Measurements from ENCODE around the gene MYRF. TPM values are rescaled to one million over a fixed set of nuclear protein-coding genes. Genes with fewer than 3 reads are reported as not detected.

The MYRF gene
- total RNA-seq, 1 donor from 2014 or later, result 0.20 TPM

- peak; percentile 68 to 75 for DNase-seq (ENCODE audit: low read depth in 2 of 2)
These were observed 63.6 kb downstream of the MYRF start for GRCh38 chr11:61815790-61816735.

GRCh38 chr11:61816736-61817455 lies 64.5 kb downstream of the MYRF start, which contains the start of gene FADS1:
Gene FADS1, minus strand, starts transcription at chr11:61817003. Its CDS starts 74 bp downstream, at chr11:61816929.
- DNase-seq (ENCODE audit: low read depth in 2 of 2), result peak; percentile 93

GRCh38 chr11:61817471-61818202 lies 65.2 kb downstream of the MYRF start:
- DNase-seq (ENCODE audit: low read depth in 2 of 2), result no peak

GRCh38 chr11:61820174-61820573 lies 67.7 kb downstream of the MYRF start:
- DNase-seq (ENCODE audit: low read depth in 2 of 2), result peak in 1 of 2 donors; percentile 57

- DNase-seq (ENCODE audit: low read depth in 2 of 2), result no peak
These were observed 74.6 kb downstream of the MYRF start for GRCh38 chr11:61826930-61827570.

GRCh38 chr11:61827571-61828378 lies 75.3 kb downstream of the MYRF start, which contains the start of gene FADS2:
Gene FADS2, plus strand, starts transcription at chr11:61828300. Its CDS starts 91 bp downstream, at chr11:61828391.
- peak; percentile 86 to 88 for DNase-seq (ENCODE audit: low read depth in 2 of 2)

GRCh38 chr11:61828379-61828628 lies 75.9 kb downstream of the MYRF start:
- no peak for DNase-seq (ENCODE audit: low read depth in 2 of 2)

GRCh38 chr11:61828629-61829407 lies 76.4 kb downstream of the MYRF start:
- peak; percentile 17 to 35 for DNase-seq (ENCODE audit: low read depth in 2 of 2)

- DNase-seq (ENCODE audit: low read depth in 2 of 2), result no peak
These were observed 77.4 kb downstream of the MYRF start for GRCh38 chr11:61829806-61830205.

- DNase-seq (ENCODE audit: low read depth in 2 of 2), result no peak
These were observed 78.0 kb downstream of the MYRF start for GRCh38 chr11:61830237-61831105.

GRCh38 chr11:61832207-61832606 lies 79.8 kb downstream of the MYRF start:
- DNase-seq (ENCODE audit: low read depth in 2 of 2), result no peak

- DNase-seq (ENCODE audit: low read depth in 2 of 2), result no peak
These were observed 80.3 kb downstream of the MYRF start for GRCh38 chr11:61832754-61833153.

- no peak for DNase-seq (ENCODE audit: low read depth in 2 of 2)
These were observed 81.0 kb downstream of the MYRF start for GRCh38 chr11:61833471-61833870.

GRCh38 chr11:61833926-61834277 lies 81.5 kb downstream of the MYRF start:
- DNase-seq (ENCODE audit: low read depth in 2 of 2), result no peak

GRCh38 chr11:61834278-61835048 lies 82.0 kb downstream of the MYRF start:
- DNase-seq (ENCODE audit: low read depth in 2 of 2), result peak; percentile 12 to 83

GRCh38 chr11:61836193-61836592 lies 83.8 kb downstream of the MYRF start:
- DNase-seq (ENCODE audit: low read depth in 2 of 2), result no peak

GRCh38 chr11:61837411-61838005 lies 85.1 kb downstream of the MYRF start:
- no peak for DNase-seq (ENCODE audit: low read depth in 2 of 2)

Measured in lung microvascular endothelial cell (primary cell).